Measurements from ENCODE around the gene PDGFB. TPM values are rescaled to one million over a fixed set of nuclear protein-coding genes. Genes with fewer than 3 reads are reported as not detected.
A peak's percentile ranks its signal among the peaks of the same experiment; 100 is the strongest.

The PDGFB gene
- total and polyA plus RNA-seq, 9 of the 15 experiments (the other 6 are each of a cell fraction or from before 2014, with no cell fraction given): 0.07 to 4.0 (median 0.48) TPM; not detected in 1

GRCh38 chr22:39242595-39243438, 2.0 kb downstream of the PDGFB start (continued):
- TF ChIP-seq MEF2A (IDR thresholded peaks at IDR 0.05; ENCODE audit: control insufficient read depth, low read depth, low read length) (no peak), ERF (CRISPR knock-in tag; IDR thresholded peaks at IDR 0.05) (no peak), CBFA2T3 (IDR thresholded peaks at IDR 0.05) (no peak), SIN3B (IDR thresholded peaks at IDR 0.05; ENCODE audit: low read depth) (no peak)
- TF ChIP-seq, protein P1, sequence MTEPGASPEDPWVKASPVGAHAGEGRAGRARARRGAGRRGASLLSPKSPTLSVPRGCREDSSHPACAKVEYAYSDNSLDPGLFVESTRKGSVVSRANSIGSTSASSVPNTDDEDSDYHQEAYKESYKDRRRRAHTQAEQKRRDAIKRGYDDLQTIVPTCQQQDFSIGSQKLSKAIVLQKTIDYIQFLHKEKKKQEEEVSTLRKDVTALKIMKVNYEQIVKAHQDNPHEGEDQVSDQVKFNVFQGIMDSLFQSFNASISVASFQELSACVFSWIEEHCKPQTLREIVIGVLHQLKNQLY (CRISPR knock-in tag; conservative IDR thresholded peaks at IDR 0.05): no peak
- TF ChIP-seq, protein P2, sequence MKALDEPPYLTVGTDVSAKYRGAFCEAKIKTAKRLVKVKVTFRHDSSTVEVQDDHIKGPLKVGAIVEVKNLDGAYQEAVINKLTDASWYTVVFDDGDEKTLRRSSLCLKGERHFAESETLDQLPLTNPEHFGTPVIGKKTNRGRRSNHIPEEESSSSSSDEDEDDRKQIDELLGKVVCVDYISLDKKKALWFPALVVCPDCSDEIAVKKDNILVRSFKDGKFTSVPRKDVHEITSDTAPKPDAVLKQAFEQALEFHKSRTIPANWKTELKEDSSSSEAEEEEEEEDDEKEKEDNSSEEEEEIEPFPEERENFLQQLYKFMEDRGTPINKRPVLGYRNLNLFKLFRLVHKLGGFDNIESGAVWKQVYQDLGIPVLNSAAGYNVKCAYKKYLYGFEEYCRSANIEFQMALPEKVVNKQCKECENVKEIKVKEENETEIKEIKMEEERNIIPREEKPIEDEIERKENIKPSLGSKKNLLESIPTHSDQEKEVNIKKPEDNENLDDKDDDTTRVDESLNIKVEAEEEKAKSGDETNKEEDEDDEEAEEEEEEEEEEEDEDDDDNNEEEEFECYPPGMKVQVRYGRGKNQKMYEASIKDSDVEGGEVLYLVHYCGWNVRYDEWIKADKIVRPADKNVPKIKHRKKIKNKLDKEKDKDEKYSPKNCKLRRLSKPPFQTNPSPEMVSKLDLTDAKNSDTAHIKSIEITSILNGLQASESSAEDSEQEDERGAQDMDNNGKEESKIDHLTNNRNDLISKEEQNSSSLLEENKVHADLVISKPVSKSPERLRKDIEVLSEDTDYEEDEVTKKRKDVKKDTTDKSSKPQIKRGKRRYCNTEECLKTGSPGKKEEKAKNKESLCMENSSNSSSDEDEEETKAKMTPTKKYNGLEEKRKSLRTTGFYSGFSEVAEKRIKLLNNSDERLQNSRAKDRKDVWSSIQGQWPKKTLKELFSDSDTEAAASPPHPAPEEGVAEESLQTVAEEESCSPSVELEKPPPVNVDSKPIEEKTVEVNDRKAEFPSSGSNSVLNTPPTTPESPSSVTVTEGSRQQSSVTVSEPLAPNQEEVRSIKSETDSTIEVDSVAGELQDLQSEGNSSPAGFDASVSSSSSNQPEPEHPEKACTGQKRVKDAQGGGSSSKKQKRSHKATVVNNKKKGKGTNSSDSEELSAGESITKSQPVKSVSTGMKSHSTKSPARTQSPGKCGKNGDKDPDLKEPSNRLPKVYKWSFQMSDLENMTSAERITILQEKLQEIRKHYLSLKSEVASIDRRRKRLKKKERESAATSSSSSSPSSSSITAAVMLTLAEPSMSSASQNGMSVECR (CRISPR knock-in tag; IDR thresholded peaks at IDR 0.05): 0 out of 2 replicates have a peak, but pooled peaks have one; percentile 21

Measured in K562 (cell line).